Measurements from ENCODE around the gene KRT15.
A peak's percentile ranks its signal among the peaks of the same experiment; 100 is the strongest.

The KRT15 gene

DNA sequence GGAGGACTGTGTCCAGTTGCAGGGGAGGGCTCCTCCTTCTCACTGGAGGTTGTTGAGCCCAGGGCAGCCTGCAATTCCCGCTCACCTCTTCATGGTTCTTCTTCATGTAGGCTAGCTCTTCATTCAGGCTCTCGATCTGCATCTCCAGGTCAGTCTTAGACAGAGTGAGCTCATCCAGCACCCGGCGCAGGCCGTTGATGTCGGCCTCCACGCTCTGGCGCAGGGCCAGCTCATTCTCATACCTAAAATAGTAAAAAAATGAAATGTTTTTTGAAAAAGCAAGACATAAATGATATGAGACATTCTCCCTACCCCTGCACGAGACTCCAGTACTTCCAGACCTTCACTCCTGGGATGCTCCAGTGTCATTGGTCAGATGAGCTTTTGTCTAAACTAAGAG is 15.5 kb downstream of the KRT15 start:
- DNase-seq: no peak

DNA sequence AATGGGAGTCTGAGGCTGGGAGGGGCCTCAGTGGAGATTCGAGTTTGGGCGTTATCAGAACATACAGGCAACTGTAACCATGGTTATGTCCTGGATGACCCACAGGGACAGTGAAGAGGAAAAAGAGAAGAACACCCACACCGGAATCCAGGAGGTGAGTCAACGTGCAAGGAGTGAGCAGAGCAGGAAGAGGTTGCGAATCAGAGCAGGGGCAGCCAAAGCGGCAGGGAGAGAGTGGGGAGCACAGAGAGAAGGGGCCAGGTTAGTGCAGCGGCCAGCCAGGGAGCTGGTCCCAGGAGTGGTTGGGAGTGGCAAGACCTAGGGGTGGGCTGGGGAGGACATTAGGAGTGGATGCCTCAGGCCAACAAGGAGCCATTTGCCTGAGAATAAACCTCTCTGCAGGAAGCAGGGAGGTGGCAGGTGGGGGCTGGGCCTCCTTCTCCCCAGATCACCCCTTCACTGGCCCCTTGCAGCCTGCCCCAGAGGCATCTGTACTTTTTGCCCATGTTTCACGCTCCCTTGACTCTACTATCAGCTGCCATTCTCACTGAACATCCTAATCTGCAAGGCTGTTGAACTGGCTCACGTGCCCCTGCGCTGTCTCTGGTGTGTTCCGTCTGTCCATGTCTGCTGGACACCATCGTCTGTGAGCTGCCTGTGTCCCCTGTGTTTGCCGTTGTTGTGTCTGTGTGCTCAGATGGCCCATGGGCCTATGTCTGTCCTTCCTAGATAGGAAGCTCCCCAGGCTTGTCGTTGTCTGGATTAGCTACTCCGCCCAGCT is 18.4 kb downstream of the KRT15 start:
- no peak for DNase-seq

DNA sequence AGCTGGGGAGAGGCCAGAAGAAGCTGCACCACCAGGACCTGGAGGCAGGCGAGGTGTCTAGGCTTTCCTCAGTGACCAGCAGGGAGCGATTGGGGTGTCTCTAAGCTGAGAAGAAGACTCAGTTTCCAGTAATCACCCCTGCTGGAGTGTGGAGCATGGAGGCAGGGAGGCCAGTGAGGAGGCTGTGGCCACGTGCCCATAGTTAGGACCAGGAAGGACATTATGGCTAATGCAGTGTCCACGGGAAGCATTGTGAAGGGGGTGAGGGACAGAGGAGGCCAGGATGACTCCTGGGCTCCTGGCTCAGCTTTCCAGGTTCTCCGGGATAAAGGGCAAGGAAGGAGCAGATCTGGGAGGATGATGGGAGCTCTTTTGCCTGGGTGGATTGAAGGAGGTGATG is 19.0 kb downstream of the KRT15 start:
- DNase-seq: no peak

DNA sequence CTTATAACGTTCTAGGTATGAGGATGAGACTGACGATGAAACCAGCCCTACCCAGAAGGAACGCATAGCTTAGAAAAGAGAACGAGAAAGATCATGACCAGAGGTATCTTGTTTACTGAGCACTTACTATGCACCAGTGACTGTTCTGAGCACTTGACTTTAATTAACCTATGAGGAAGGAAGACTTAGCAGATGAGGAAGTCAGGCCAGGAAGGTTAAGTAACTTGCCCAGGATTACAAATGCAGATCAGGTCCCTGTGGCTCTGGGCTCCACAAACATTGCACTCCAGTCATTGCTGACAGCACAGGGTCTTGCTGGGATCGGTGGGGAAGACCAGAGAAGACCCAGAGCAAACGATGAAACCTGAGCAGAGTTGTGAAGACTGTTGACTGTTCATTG is 20.4 kb downstream of the KRT15 start:
- no peak for DNase-seq

DNA sequence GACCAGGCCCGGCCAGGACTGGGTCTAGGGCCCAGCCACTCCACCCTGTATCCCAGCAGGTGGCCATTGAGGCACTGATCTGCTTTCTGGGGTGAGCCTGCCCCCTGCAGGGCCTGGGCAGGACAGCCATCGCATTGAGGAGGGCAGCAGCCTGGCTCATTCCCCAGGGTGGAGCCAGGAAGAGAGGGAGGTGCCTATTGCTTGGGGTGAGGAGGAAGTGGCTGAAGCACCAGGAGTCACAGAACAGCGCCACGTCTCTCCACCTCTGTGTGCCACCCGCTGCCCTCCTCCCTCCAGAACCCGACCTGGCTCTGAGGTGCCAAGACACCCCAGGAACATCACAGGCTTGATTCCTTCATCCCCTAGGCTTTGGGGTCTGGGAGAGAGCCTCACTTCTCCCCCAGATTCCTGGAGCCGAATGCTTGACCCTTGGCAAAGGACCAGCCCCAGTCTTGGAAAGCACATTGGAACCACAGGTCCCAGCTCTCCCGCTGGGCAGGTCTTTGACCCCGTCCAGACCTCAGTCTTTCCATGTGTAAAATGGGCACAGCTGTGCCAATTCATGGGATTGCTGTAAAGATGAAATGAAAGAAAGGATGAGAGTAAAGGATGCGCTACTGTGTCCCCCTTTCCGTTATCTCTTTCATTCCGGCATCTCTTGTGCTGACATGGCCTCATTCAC is 21.7 kb downstream of the KRT15 start:
- DNase-seq: peak; percentile 32 to 36

DNA sequence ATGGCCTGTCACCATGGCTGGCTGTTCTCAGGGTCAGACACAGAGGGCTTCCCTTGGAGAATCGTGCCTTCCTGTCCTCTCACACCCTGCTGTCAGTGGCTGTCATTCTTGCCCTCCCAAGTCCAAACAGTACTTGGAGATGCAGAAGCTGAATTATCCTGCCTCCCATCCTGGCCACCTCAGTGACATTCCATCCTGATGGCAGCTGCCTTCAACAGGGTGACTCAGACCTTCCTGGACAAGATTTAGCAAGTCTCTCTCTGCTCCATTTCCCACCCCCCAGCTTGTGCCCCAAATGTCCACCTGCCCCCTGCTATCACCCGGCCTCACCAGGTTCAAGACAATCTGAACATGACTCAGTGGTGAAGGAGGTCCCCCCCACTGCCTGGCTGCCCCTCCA is 24.2 kb downstream of the KRT15 start:
- DNase-seq: no peak

DNA sequence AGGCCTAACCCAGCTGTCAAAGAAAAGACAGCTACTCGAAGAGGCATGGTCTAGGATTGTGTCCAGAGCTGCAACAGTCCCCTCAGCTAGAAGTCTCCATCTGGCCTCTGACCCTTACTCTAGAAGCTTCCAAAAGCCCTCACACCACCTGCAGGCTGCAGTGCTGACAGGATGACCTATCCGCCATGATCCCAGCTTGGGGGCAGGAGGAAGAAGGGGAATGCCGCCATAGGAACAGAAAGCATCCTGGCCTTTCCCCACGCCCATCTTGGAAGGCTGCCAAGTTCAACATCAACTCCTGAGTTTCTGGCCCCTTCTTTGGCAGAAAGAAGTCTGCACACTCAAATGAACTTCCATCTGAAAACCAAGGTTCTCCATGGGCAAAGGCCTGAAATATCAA is 25.9 kb downstream of the KRT15 start:
- DNase-seq: peak in 1 of 2 experiments; percentile 13

DNA sequence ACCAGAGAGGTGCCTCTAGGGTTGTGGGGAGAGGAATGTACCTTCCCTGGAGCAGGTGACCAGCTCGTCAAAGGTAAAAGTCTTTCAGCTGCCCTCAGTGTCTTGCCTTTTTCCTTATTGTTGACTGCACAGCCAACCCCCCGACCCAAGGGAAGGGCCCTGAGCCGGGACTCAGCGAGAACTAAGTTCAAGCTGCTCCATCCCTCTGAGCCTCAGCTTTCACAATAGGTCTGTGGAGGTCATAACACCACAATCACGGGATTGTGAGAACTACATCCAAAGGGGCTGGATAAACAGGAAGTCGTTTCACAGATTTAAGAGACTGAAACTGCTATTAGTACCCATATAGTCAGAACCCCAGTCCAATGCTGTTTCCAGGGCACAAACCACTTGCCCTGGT is 26.3 kb downstream of the KRT15 start:
- DNase-seq: no peak

DNA sequence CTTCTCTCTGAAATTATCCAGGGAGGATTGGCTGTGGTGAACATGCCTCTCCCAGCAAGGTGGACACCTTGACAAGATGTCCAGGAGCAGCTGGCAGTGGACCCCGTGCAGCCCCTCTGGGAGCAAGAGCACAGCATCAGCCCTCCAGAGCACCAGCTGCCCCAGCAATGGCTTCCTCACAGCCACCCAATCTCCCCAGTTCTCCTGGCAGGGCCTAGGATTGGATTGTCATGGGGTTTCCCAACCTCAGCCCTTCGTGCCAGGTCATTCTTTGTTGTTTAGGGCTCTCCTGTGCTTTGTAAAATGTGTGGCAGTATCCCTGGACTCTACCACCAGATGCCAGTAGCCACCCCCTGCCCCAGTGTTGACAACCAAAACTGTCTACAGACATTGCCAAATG is 27.2 kb downstream of the KRT15 start:
- no peak for DNase-seq

DNA sequence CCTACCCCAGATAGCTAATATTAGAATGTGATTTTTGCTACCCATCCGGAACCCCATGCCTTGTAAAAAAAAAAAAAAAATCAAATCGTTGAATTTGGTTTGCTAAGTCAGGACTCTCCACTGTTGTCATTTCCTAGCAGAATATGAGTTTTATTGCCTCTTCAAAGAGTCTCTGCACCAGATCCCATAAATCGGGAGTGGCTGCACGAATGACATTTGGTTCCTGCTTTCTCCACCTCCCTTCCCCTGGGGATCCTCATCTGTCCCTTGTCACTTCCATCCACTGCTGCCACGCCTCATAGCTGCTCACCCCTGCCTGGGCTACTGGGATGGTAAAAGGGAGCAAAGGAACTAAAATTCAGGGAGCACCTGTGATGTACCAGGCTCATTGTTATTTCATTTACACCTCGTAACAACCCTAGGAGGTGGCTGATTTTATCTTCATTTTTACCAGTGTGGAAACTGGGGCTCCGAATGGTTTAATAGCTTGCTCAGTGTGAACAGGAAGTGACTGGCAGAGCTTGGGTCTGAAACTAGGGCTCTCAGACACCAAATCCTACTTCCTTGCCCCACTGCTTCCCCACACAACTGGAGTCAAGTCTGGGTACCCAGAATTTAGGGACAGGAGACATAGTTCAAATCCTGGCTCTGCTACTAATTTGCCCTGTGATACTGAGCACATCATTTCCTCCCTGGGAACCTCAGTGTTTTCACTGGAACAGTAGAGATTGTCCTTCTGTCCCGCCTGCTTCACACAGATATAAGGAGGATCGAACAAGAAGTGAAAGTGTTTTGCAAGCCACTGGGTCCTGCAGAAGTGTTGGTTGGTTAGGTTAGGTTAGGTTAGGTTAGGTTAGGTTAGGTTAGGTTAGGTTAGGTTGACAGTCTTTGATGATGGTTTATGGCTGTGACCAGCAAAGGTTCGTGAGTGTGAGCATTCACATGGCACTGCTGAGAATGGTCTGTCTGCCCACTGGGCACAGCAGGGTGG is 28.4 kb downstream of the KRT15 start:
- no peak for DNase-seq

DNA sequence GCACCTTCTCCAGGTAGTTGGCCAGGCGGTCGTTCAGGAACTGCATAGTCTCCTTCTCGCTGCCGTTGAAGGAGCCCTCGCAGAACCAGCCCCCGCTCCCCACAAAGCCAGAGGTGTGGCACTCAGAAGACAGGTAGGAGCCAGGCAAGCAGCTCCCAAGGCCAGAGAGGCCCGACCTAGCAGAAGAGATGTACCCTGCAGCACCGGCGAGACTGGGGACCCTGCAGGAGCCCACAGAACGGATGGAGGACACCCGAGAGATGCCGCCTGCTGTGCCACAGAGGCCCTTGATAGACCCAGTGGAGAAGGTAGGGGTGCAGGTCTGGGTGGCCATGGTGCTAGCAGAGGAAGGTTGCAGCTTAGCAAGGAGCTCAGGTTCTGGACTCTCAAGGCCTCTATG is 29.2 kb downstream of the KRT15 start, which contains the start of gene KRT36:
Gene KRT36 (minus strand): TSS at position 380 of the 400 bp plus-strand sequence. CDS start 46 bp downstream, at position 334.
- DNase-seq: no peak

DNA sequence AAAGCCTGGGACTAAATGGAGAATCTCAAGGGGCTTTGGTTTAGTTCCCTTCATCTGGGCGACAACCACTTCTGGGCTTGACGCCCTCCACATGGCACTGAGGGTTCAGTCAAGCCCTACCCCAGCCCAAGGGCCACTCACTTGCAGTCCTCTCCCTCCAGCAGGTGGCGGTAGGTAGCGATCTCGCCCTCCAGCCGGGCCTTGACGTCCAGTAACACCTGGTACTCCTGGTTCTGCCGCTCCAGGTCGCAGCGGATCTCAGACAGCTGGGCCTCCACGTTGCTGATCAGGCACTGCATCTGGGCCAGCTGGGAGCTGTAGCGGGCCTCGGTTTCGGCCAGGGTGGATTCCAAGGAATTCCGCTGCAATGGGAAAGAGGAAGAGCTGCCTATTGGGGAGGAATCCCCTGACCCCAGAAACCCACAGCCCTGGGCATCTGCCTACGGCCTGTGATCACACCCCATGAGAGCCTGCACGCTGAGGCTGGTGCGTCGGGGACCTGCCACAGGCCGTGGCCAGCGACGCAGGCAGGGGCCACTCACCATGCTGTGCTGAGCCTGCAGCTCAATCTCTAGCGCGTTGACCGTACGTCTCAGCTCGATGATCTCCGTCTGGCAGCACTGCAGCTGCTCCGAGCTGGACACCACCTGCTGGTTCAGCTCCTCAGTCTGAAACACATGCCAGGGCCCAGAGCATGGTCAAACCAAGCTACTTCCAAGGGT is 31.7 kb downstream of the KRT15 start:
- no peak for DNase-seq

DNA sequence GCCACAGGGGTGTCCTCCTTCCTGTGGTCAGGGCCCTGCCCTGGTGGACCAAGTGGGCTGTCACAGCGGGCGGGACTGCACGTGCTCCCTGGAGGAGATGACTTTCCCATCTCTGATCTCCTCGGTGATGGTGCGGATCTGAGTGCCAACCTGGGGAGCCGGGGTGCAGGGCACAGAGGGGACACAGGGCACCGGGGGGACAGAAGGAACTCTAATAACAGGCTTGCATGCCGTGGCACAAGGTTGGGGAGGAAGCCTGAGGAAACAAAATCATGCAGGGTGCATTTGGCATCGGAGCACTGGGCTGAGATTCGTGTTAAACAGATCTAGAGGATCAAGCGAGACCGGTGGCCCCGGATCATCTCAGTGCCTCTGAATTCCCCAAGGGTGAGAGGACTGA is 32.4 kb downstream of the KRT15 start:
- no peak for DNase-seq

DNA sequence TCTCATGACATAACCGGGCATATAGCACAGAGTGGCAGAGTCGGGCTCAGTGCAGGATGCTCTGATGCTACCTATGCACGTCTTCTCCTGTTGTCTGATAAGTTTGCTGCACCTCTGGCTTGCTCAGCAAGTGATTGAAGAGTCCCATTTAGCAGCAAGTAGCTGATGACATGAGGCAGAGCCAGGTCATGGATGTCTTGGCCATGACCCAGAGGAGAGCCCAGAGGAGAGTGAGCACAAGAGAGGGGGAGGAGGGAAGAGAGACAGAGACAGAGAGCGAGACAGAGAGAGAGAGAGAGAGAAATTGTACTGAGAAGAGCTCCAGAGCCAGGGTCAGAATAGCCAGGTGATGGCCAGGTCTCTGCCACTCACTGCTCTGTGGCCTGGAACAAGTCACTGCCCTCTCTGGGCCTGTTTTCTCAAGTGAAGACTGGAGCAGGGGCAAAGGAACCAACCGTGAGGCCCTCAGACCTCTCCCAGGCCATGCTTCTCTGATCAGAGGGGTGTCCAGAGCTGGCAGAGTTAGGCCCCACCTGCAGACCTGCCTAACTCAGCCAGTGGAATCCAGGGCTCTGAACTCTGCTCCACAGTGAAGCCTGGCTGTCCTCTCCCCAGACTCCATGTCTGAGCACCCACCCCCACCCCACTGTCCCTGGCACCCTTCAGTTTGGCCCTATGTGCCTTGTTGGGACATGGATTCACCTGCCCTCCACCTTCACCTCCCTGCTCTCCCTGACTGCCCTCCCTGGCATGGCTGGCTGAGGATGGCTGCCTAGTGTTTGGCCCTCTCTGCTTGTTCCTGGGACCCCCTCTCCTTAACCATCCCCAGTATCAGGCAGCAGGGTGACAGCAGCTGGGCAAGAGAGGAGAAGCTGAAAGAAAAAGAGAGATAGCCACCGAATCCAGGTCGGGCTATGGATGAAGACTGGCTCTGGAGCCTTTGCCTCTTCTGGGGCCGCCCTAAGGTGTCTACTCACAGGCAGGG is 33.5 kb downstream of the KRT15 start:
- DNase-seq: no peak

DNA sequence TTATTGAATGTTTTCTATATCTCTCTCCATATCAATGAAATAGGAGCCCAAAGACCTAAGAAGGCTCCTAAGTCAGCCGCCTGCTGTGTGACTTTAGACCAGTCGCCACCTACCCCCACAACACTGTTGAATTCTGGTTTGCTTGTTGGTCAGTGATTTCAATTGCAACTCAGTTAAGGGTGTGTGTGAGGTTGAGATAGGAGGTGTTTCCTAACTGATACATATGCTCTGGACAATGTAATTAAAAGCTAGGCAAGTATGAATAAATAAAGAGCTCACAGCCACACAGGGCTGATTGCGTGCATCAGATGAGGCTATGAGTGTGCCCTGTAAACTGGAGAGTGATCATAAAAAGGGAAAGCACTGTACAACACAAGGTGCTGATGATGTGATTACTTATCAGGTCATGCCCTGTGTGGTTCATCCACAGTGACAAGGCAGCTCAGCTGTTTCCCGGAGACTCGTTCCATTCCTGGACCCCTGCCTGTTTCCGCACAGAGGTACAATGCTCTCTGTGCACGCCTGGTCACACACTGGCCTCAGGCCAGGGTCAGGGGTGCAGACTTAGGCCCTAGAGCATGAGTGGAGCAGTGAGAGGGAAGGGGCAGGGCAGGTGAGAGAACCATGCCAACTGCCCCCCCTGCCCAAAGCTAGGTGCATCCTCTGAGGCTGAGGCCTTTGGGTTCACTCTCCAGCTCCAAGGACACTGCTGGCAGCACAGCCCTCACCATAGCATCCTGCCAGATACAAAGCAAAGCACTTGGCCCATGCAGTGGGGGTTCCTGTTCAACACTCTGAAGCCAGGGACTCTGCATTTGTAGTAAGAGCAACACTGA is 34.5 kb downstream of the KRT15 start:
- no peak for DNase-seq

DNA sequence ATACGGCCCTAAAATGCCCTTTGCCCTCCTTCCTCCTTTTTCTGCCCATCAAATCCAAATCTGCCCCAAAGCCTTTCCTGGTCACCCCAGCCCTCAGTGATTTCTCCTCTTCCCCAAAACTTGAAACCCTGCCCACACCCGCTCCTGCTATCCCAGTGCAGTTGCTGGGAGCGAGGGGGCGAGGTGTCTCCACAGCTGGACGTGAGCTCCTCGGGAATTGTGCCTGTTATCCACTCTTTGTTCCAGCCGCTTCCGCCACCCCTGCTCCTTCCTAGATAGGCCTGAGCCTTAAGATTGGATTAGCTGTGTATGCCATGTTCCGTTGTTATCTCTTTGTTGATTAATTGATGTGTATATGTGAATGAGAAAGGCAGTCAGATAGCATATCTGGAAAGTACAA is 35.2 kb downstream of the KRT15 start:
- no peak for DNase-seq

DNA sequence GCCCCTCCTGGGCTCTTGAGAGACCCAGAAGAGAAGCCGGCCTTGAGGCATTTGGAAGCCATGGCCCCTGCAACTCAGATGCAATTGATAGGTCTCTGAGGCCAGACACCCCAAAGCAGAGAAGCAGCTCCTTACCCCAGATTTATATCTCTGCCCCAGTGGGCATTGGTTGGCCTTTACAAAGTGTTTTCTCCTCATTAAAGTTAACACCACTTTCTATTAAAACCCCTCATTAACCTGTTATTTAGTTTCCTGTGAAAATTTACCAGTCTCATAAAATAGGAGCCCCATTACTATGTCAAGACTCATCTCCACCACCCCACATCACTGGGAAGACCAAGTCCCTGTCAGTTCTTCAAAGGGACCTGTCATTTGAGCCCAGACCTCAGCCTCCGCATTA is 37.7 kb downstream of the KRT15 start, which contains the start of gene KRT35:
Gene KRT35 (minus strand): TSS at position 116 of the 400 bp plus-strand sequence. CDS start 54 bp downstream, at position 62.
- DNase-seq: no peak

DNA sequence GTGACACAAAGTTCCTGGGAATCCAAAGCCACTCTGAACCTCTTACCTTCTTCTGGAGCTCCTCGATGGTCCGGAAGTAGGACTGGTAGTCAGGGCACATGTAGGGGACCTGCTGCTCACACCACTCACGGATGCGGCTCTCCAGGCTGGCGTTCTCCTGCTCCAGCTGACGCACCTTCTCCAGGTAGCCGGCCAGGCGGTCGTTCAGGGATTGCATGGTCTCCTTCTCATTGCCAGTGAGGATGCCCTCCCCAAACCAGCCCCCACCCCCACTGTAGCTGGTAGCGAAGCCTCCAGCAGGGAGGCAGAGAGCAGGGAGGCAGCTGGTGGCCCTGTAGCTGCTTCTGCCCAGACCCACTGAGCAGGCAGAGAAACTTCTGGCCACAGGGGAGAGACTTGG is 38.1 kb downstream of the KRT15 start:
- DNase-seq: no peak

DNA sequence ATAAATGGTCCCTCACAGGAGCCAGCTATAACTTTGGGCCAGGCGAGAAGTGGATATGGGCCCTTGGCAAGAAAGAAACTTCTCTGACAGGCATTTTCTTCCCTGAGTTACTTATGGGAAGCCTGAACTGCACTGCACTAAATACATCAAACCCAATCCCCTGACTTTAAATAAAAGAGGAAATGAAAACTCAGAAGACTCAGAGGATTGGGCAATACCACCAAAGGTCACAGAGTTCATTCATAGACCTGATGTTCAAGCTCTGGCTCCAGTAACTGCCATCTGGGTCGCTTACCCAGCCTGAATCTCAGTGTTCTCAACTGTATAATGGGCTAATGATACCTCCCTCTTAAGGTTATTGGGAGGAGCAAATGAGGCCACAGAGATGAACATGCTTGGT is 38.6 kb downstream of the KRT15 start:
- DNase-seq: no peak

DNA sequence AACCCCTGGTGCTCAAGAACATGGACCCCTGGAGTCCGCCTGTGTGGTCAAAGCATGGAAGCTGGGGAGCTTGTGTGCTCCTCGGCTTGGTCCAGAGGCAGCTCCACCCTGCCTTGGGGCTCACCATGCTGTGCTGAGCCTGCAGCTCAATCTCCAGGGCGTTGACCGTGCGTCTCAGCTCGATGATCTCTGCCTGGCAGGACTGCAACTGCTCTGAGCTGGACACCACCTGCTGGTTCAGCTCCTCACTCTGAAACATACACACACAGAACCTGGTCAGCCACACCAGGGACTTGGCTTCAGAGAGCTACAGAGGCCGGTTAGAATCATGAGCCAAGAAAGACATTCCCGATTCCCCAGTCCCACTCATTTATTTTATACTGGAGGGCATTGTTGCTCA is 40.5 kb downstream of the KRT15 start:
- no peak for DNase-seq
